Measurements from ENCODE around the gene MOK. TPM values are rescaled to one million over a fixed set of nuclear protein-coding genes. Genes with fewer than 3 reads are reported as not detected.

The MOK gene
- polyA plus RNA-seq, 4 donors: 2.9 to 11.5 (median 4.7) TPM

- Histone ChIP-seq H3K27ac (ENCODE audit: low read depth in 1 of 3, low read length in 2 of 3) (no peak overlapping the region), H3K27me3 (ENCODE audit: control insufficient read depth in 3 of 3, insufficient read depth in 3 of 3, low read length in 3 of 3) (no peaks in the 10 kb centered on the region), H3K9me3 (ENCODE audit: control insufficient read depth in 2 of 2, insufficient read depth in 1 of 2, low read depth in 1 of 2, low read length in 1 of 2) (no peaks in the 10 kb centered on the region), H3K4me3 (ENCODE audit: low read depth in 1 of 3, low read length in 3 of 3) (no peak overlapping the region), H3K36me3 (ENCODE audit: control insufficient read depth in 3 of 3, insufficient read depth in 2 of 3, low read depth in 1 of 3, low read length in 3 of 3) (peaks cover 0 to 48% (median 0%) of the 10 kb centered on the region in 3 donors), H3K4me1 (ENCODE audit: control insufficient read depth in 3 of 3, insufficient read depth in 2 of 3, low read depth in 1 of 3, low read length in 2 of 3) (peaks cover 0 to 2% (median 0%) of the 10 kb centered on the region in 3 donors)
- FAIRE-seq: no peak
- WGBS, 3 donors: 90 to 92% (median 91%) methylated on average over 6 of the region's 6 CpGs
- DNase-seq: no peak
Measured at GRCh38 chr14:102233081-102233480, 71.9 kb downstream of the MOK start.

DNA sequence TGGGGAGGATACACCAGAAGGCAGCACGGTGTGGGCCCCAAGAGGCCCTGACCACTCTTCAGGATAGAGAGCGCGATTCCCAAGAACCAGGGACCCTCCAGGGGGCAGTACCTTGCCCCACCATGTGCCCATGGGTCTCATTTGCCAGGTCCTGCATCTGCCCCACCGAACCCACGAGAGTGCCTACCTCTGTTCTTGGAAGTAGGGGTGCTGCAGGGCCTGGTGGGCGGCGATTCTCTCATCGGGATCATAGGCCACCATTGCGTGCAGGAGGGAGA lies 72.7 kb downstream of the MOK start:
- FAIRE-seq (no peak), DNase-seq (no peak)
- H3K4me1 ChIP-seq (ENCODE audit: control insufficient read depth in 3 of 3, insufficient read depth in 2 of 3, low read depth in 1 of 3, low read length in 2 of 3): peaks cover 0 to 2% (median 0%) of the 10 kb centered on the region in 3 donors
- WGBS, 3 donors: 89 to 91% (median 90%) methylated on average over 9 of the region's 9 CpGs
- H3K36me3 ChIP-seq (ENCODE audit: control insufficient read depth in 3 of 3, insufficient read depth in 2 of 3, low read depth in 1 of 3, low read length in 3 of 3): peaks cover 0 to 49% (median 0%) of the 10 kb centered on the region in 3 donors
- no peaks in the 10 kb centered on the region for H3K27me3 ChIP-seq (ENCODE audit: control insufficient read depth in 3 of 3, insufficient read depth in 3 of 3, low read length in 3 of 3)
- no peak overlapping the region for H3K4me3 ChIP-seq (ENCODE audit: low read depth in 1 of 3, low read length in 3 of 3)
- no peaks in the 10 kb centered on the region for H3K9me3 ChIP-seq (ENCODE audit: control insufficient read depth in 2 of 2, insufficient read depth in 1 of 2, low read depth in 1 of 2, low read length in 1 of 2)
- H3K27ac ChIP-seq (ENCODE audit: low read depth in 1 of 3, low read length in 2 of 3): no peak overlapping the region

DNA sequence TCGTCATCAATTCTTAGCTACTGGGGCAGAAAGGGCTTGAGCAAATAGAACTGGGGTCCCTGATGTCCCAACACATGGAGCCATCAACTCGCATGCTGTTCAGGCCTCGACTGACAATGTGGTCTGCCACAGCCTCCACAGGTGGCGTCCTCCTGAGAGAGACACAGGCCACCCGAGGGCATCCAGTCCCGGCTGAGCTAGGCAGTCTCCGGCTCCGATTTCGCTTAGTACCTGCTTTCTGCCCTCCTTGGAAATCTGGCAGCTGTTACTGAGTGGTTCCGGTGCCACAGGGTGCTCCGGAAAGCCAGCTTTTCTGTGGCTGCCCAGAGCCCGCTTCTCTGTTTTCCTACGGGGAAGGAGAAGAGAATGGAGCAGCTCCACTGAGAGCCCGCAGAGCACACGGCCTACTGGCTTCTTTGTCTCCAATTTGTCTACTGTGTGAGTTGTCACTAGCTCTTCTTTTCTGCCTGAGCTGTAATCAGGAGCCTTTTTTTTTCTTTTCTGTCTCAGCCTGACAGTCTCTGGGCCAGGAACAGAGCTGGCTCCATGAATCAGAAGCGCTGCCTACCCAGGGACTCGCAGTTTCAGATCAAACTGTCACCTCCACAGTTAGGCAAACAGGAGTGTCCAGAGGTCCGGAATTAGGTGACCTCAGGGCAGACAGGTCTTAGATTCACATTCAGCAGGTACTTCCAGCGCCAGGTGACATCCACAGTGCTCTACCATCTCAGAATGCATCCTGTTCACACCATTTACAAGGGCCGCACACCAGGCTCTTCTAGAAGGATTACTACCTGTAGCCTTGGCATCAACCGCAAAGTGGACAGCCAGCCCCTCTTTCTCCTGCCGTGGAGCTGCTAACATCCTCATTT lies 73.3 kb downstream of the MOK start:
- no peaks in the 10 kb centered on the region for H3K27me3 ChIP-seq (ENCODE audit: control insufficient read depth in 3 of 3, insufficient read depth in 3 of 3, low read length in 3 of 3)
- no peak overlapping the region for H3K4me3 ChIP-seq (ENCODE audit: low read depth in 1 of 3, low read length in 3 of 3)
- no peaks in the 10 kb centered on the region for H3K9me3 ChIP-seq (ENCODE audit: control insufficient read depth in 2 of 2, insufficient read depth in 1 of 2, low read depth in 1 of 2, low read length in 1 of 2)
- FAIRE-seq: no peak
- peaks cover 0 to 2% (median 0%) of the 10 kb centered on the region in 3 donors for H3K4me1 ChIP-seq (ENCODE audit: control insufficient read depth in 3 of 3, insufficient read depth in 2 of 3, low read depth in 1 of 3, low read length in 2 of 3)
- DNase-seq: no peak
- WGBS, 3 donors: 90 to 91% (median 90%) methylated on average over 22 of the region's 22 CpGs
- peaks cover 0 to 51% (median 0%) of the 10 kb centered on the region in 3 donors for H3K36me3 ChIP-seq (ENCODE audit: control insufficient read depth in 3 of 3, insufficient read depth in 2 of 3, low read depth in 1 of 3, low read length in 3 of 3)
- no peak overlapping the region for H3K27ac ChIP-seq (ENCODE audit: low read depth in 1 of 3, low read length in 2 of 3)

DNA sequence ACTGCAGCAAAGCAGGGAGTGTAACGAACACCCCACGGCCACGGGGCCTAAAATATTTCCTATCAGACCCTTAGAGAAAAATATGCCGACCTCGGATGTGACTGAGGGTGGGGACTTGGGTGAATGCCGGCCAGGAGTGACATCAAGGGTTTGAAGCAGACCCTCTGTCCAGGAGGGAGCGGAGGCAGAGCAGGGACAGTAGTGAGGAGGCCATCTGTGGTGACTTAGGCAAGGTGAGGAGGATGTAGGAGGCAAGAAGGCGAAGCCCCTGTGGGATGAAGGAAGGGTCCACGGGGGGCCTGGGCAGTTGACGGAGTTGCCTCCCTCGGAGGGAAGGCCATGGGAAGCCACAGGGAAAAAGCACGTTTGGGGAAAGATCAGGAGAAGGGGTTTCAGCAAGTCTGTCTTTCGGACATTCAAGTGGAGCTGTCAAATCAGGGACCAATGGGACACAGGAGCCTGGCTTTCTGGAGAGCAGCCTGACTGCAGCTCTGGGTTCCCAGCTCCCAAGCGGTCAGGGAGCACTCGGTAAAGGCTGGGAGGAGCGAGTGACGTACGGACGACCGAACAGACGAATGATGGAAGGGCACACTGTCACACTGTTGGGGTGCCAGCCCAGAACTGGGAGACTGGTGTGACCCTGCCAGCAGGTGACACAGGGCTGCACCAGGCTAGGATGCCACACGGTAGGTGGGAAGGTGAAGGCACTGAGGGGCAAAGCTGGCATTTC lies 74.3 kb downstream of the MOK start:
- no peak for FAIRE-seq
- no peak for DNase-seq
- WGBS, 3 donors: 90 to 92% (median 92%) methylated on average over 22 of the region's 22 CpGs
- H3K9me3 ChIP-seq (ENCODE audit: control insufficient read depth in 2 of 2, insufficient read depth in 1 of 2, low read depth in 1 of 2, low read length in 1 of 2): no peaks in the 10 kb centered on the region
- peaks cover 0 to 2% (median 0%) of the 10 kb centered on the region in 3 donors for H3K4me1 ChIP-seq (ENCODE audit: control insufficient read depth in 3 of 3, insufficient read depth in 2 of 3, low read depth in 1 of 3, low read length in 2 of 3)
- no peaks in the 10 kb centered on the region for H3K27me3 ChIP-seq (ENCODE audit: control insufficient read depth in 3 of 3, insufficient read depth in 3 of 3, low read length in 3 of 3)
- H3K4me3 ChIP-seq (ENCODE audit: low read depth in 1 of 3, low read length in 3 of 3): no peak overlapping the region
- H3K36me3 ChIP-seq (ENCODE audit: control insufficient read depth in 3 of 3, insufficient read depth in 2 of 3, low read depth in 1 of 3, low read length in 3 of 3): peaks cover 0 to 60% (median 0%) of the 10 kb centered on the region in 3 donors
- no peak overlapping the region for H3K27ac ChIP-seq (ENCODE audit: low read depth in 1 of 3, low read length in 2 of 3)

DNA sequence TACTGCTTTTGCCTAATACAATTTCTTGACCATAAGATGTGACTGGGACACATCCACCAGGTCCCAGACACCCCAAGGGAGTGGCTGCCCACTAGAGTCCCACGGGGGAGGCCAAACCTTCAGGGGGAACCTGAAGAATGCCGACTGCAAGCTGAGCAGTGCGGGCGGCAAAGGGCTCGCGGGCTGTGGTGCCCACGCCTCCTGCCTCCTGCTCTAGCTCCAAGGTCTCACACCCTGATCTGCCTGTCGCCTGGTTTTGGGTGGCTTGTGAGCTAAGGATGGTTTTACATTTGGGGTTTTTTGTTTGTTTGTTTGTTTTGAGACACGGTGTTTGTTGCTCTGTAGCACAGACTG lies 75.2 kb downstream of the MOK start:
- Histone ChIP-seq H3K4me3 (ENCODE audit: low read depth in 1 of 3, low read length in 3 of 3) (no peak overlapping the region), H3K9me3 (ENCODE audit: control insufficient read depth in 2 of 2, insufficient read depth in 1 of 2, low read depth in 1 of 2, low read length in 1 of 2) (no peaks in the 10 kb centered on the region), H3K27ac (ENCODE audit: low read depth in 1 of 3, low read length in 2 of 3) (no peak overlapping the region), H3K36me3 (ENCODE audit: control insufficient read depth in 3 of 3, insufficient read depth in 2 of 3, low read depth in 1 of 3, low read length in 3 of 3) (peaks cover 0 to 65% (median 0%) of the 10 kb centered on the region in 3 donors), H3K4me1 (ENCODE audit: control insufficient read depth in 3 of 3, insufficient read depth in 2 of 3, low read depth in 1 of 3, low read length in 2 of 3) (no peaks in the 10 kb centered on the region), H3K27me3 (ENCODE audit: control insufficient read depth in 3 of 3, insufficient read depth in 3 of 3, low read length in 3 of 3) (no peaks in the 10 kb centered on the region)
- WGBS, 3 donors: 91 to 92% (median 92%) methylated on average over 9 of the region's 9 CpGs
- FAIRE-seq (no peak), DNase-seq (no peak)

DNA sequence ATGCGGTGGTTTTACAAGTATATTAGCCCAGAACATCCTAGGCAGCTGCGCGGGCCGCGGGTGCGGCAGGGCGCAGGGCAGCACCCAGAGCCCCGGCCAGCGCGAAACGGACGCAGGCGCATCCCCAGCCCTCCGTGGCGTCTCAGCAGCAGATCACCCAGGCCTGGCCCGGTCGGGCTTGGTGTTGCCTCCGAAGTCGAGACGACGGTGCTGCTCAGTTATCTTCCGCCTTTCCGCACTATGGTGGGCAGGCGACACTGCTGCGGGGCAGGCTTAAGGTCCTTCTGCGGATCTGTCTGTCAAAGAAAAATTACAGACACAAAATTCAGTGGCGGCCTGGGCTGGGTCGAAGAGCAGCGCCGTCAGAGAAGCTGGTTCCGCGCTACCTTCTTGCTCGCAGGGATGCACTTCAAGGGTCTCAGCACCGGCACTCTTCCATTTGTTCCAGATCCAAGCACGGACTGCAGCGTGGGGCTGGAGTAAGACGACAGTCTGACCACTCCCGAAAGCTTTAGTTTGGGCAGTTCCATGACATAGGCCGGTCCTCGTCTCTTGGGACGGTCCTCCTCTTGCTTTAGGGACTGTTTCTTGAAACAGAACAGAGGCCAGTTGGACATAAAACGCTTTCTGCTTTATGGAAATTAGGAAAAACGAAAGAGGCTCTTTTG lies 75.8 kb downstream of the MOK start:
- Histone ChIP-seq H3K27me3 (ENCODE audit: control insufficient read depth in 3 of 3, insufficient read depth in 3 of 3, low read length in 3 of 3) (no peaks in the 10 kb centered on the region), H3K27ac (ENCODE audit: low read depth in 1 of 3, low read length in 2 of 3) (no peak overlapping the region), H3K9me3 (ENCODE audit: control insufficient read depth in 2 of 2, insufficient read depth in 1 of 2, low read depth in 1 of 2, low read length in 1 of 2) (no peaks in the 10 kb centered on the region), H3K4me1 (ENCODE audit: control insufficient read depth in 3 of 3, insufficient read depth in 2 of 3, low read depth in 1 of 3, low read length in 2 of 3) (no peaks in the 10 kb centered on the region), H3K36me3 (ENCODE audit: control insufficient read depth in 3 of 3, insufficient read depth in 2 of 3, low read depth in 1 of 3, low read length in 3 of 3) (peaks cover 0 to 65% (median 0%) of the 10 kb centered on the region in 3 donors), H3K4me3 (ENCODE audit: low read depth in 1 of 3, low read length in 3 of 3) (no peak overlapping the region)
- DNase-seq (no peak), FAIRE-seq (no peak)
- WGBS, 3 donors: 95 to 96% (median 96%) methylated on average over 43 of the region's 43 CpGs

DNA sequence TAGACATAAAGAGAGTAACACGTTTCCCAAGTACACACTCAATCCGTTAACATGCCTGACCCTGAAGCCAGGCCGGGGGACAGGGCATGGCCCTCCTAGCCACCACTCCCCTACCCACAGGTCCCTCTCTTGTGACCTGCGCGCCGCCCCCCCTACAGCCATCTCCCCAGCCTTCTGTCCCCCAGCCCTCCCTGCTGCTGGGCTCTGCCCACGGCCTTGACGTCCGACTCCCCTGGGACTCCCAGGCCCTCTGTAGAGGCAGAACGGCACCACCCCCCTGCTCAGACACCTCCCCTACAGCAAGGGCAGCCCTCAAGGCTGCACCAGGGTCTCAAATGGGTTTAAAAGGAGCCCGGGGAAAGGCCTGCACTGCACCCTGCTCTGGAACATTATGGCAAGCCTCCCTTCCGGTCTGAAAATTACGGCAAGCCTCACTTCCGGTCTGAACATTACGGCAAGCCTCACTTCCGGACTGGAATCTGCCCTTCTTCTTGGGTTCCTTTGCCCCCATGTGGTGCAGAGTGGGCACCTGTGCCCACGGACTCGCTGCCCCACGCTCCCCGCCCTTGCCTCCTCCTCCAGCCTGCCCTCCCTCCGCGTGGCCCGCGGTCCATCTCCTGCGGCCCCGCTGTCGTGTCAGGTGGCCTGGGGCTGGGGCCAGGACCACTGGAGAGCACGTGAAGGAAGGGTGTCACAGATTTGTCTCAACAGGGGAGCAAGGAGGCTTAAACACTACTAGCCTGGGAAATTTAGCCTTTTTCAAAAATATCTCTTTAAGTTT lies 77.6 kb downstream of the MOK start:
- H3K4me1 ChIP-seq (ENCODE audit: control insufficient read depth in 3 of 3, insufficient read depth in 2 of 3, low read depth in 1 of 3, low read length in 2 of 3): no peaks in the 10 kb centered on the region
- no peak for DNase-seq
- H3K9me3 ChIP-seq (ENCODE audit: control insufficient read depth in 2 of 2, insufficient read depth in 1 of 2, low read depth in 1 of 2, low read length in 1 of 2): no peaks in the 10 kb centered on the region
- WGBS, 3 donors: 83 to 89% (median 84%) methylated on average over 28 of the region's 28 CpGs
- no peaks in the 10 kb centered on the region for H3K27me3 ChIP-seq (ENCODE audit: control insufficient read depth in 3 of 3, insufficient read depth in 3 of 3, low read length in 3 of 3)
- peaks cover 0 to 59% (median 2%) of the 10 kb centered on the region in 3 donors for H3K36me3 ChIP-seq (ENCODE audit: control insufficient read depth in 3 of 3, insufficient read depth in 2 of 3, low read depth in 1 of 3, low read length in 3 of 3)
- FAIRE-seq: no peak
- no peak overlapping the region for H3K4me3 ChIP-seq (ENCODE audit: low read depth in 1 of 3, low read length in 3 of 3)
- no peak overlapping the region for H3K27ac ChIP-seq (ENCODE audit: low read depth in 1 of 3, low read length in 2 of 3)
